IMR-90 (cell line): ENCODE results near the gene PPM1H. TPM values are rescaled to one million over a fixed set of nuclear protein-coding genes. Genes with fewer than 3 reads are reported as not detected.

ENCODE experiments used
- ATAC-seq: fragments of 200-7000 bp; cut with Tn5 transposase; 2 replicates; pipeline ENCODE4 v1.9.1; 2020; ENCODE audit warnings: low read depth, mild to moderate bottlenecking, moderate library complexity
- BruUV-seq: library from RNA; stranded (reverse); fragments of 400-500 nt; replicated peaks from 2 replicates; lab custom pipeline; 2021; lab: Mats Ljungman, UMichigan
- CTCF ChIA-PET: fragments of 300-600 bp; formaldehyde crosslinking; extraction: SDS; loops from one replicate; lab custom pipeline; 2021; ENCODE audit warnings: antibody characterized with exemption; lab: Yijun Ruan, JAX
- POLR2A ChIA-PET: fragments of 300-600 bp; sonication (Branson Sonifier 250); formaldehyde crosslinking; loops from one replicate; lab custom pipeline; 2022; ENCODE audit warnings: antibody characterized with exemption; ENCODE audit not compliant: unreplicated experiment; lab: Charles Lee
- DNase-seq: peaks from one replicate; pipeline ENCODE4 v3.0.0; 2013
- H2AFZ ChIP-seq: replicated peaks from 2 replicates; pipeline ENCODE3; 2013; ENCODE audit warnings: low read length, mild to moderate bottlenecking; ENCODE audit not compliant: poor library complexity
- H2AK5ac ChIP-seq: 2 replicates; pipeline ENCODE4 v1.6.1; 2013; ENCODE audit warnings: low read depth, low read length, inconsistent platforms
- H2AK9ac ChIP-seq: replicated peaks from 2 replicates; pipeline ENCODE3; 2013; ENCODE audit warnings: mild to moderate bottlenecking, low read depth, low read length, moderate library complexity; ENCODE audit not compliant: poor library complexity
- H2BK120ac ChIP-seq: 2 replicates; pipeline ENCODE4 v1.6.1; 2013; ENCODE audit warnings: low read depth, low read length, inconsistent platforms
- H2BK15ac ChIP-seq: 3 replicates; pipeline ENCODE4 v1.6.1; 2013; ENCODE audit warnings: low read depth, low read length, inconsistent platforms
- H2BK20ac ChIP-seq: 2 replicates; pipeline ENCODE4 v1.6.1; 2013; ENCODE audit warnings: low read depth, mild to moderate bottlenecking, inconsistent platforms, low read length, moderate library complexity
- H2BK5ac ChIP-seq: 2 replicates; pipeline ENCODE4 v1.6.1; 2013; ENCODE audit warnings: mild to moderate bottlenecking, low read depth, low read length, inconsistent platforms; ENCODE audit not compliant: poor library complexity, severe bottlenecking
- H3K14ac ChIP-seq: replicated peaks from 2 replicates; pipeline ENCODE4 v1.6.1; 2013; ENCODE audit warnings: low read depth, low read length, inconsistent platforms
- H3K18ac ChIP-seq: 2 replicates; pipeline ENCODE4 v1.6.1; 2013; ENCODE audit warnings: low read depth, low read length, control low read depth
- H3K23ac ChIP-seq: 2 replicates; pipeline ENCODE4 v1.6.1; 2013; ENCODE audit warnings: low read depth, low read length, inconsistent platforms
- H3K27ac ChIP-seq: 2 replicates; pipeline ENCODE4 v1.5.1; 2013; ENCODE audit warnings: mild to moderate bottlenecking, control low read depth, low read length; ENCODE audit not compliant: insufficient read depth
- H3K27me3 ChIP-seq: 2 replicates; pipeline ENCODE4 v1.6.1; 2013; ENCODE audit warnings: low read length; ENCODE audit not compliant: control insufficient read depth, insufficient read depth
- H3K36me3 ChIP-seq: 2 replicates; pipeline ENCODE4 v1.6.1; 2013; ENCODE audit warnings: low read length, mixed read lengths; ENCODE audit not compliant: control insufficient read depth, insufficient read depth
- H3K4ac ChIP-seq: 2 replicates; pipeline ENCODE4 v1.6.1; 2013; ENCODE audit warnings: low read depth, low read length, inconsistent platforms
- H3K4me1 ChIP-seq: 2 replicates; pipeline ENCODE4 v1.6.1; 2013; ENCODE audit warnings: low read length, mixed read lengths; ENCODE audit not compliant: control insufficient read depth, insufficient read depth
- H3K4me2 ChIP-seq: 2 replicates; pipeline ENCODE4 v1.6.1; 2013; ENCODE audit warnings: low read depth, mild to moderate bottlenecking, control low read depth, low read length, moderate library complexity
- H3K4me3 ChIP-seq: 2 replicates; pipeline ENCODE4 v1.5.1; 2013; ENCODE audit warnings: low read depth, mild to moderate bottlenecking, control low read depth, low read length, moderate library complexity; ENCODE audit not compliant: insufficient read depth
- H3K56ac ChIP-seq: 2 replicates; pipeline ENCODE4 v1.6.1; 2013; ENCODE audit warnings: low read length, inconsistent platforms; ENCODE audit not compliant: insufficient read depth; ENCODE audit errors: extremely low read depth
- H3K79me1 ChIP-seq, 2 experiments: 2 replicates each; pipeline ENCODE4 v1.6.1; 2013; ENCODE audit warnings: low read length in 2 of 2, inconsistent platforms in 1 of 2, low read depth in 1 of 2
- H3K9ac ChIP-seq: 2 replicates; pipeline ENCODE4 v1.6.1; 2013; ENCODE audit warnings: low read depth, low read length, control low read depth
- H3K9me1 ChIP-seq: 2 replicates; pipeline ENCODE4 v1.6.1; 2013; ENCODE audit warnings: low read length, inconsistent platforms; ENCODE audit not compliant: insufficient read depth
- H3K9me3 ChIP-seq: 2 replicates; pipeline ENCODE4 v1.6.1; 2013; ENCODE audit warnings: low read length; ENCODE audit not compliant: control insufficient read depth, insufficient read depth
- H4K20me1 ChIP-seq: 2 replicates; pipeline ENCODE4 v1.6.1; 2013; ENCODE audit warnings: low read length, inconsistent platforms; ENCODE audit not compliant: insufficient read depth
- H4K5ac ChIP-seq: 2 replicates; pipeline ENCODE4 v1.6.1; 2013; ENCODE audit warnings: mild to moderate bottlenecking, low read depth, low read length, control low read depth
- H4K8ac ChIP-seq, 2 experiments: 2 replicates each; pipeline ENCODE4 v1.6.1; 2013; ENCODE audit warnings: low read depth in 2 of 2, low read length in 2 of 2, control low read depth in 1 of 2, inconsistent platforms in 1 of 2
- H4K91ac ChIP-seq: 2 replicates; pipeline ENCODE4 v1.6.1; 2013; ENCODE audit warnings: low read depth, low read length, inconsistent platforms; ENCODE audit not compliant: insufficient read depth
- BHLHE40 ChIP-seq: fragments of 150-350 bp; IDR thresholded peaks from 2 replicates; pipeline ENCODE4 v1.6.1; 2016; ENCODE audit warnings: mild to moderate bottlenecking, low read depth, low read length
- CEBPB ChIP-seq: IDR thresholded peaks from 2 replicates; pipeline ENCODE4 v1.6.1; 2012; ENCODE audit warnings: low read depth, low read length, improper control_type of control experiment
- CHD1 ChIP-seq: IDR thresholded peaks from 2 replicates; pipeline ENCODE4 v1.6.1; 2012; ENCODE audit warnings: low read depth, low read length, improper control_type of control experiment
- CTCF ChIP-seq: conservative IDR thresholded peaks from 2 replicates; pipeline ENCODE4 v1.5.1; 2012; ENCODE audit warnings: mild to moderate bottlenecking, low read depth, low read length, improper control_type of control experiment
- ELK1 ChIP-seq: fragments of 150-350 bp; IDR thresholded peaks from 2 replicates; pipeline ENCODE4 v1.6.1; 2016; ENCODE audit warnings: low read depth, mild to moderate bottlenecking, low read length, moderate library complexity, borderline replicate concordance
- FOS ChIP-seq: fragments of 150-350 bp; IDR thresholded peaks from 2 replicates; pipeline ENCODE4 v1.6.1; 2016; ENCODE audit warnings: low read depth, low read length
- MAFK ChIP-seq: IDR thresholded peaks from 2 replicates; pipeline ENCODE4 v1.6.1; 2012; ENCODE audit warnings: low read depth, low read length, improper control_type of control experiment
- MAZ ChIP-seq: IDR thresholded peaks from 2 replicates; pipeline ENCODE4 v1.6.1; 2012; ENCODE audit warnings: low read depth, mild to moderate bottlenecking, low read length, improper control_type of control experiment, moderate library complexity, borderline replicate concordance
- MXI1 ChIP-seq: IDR thresholded peaks from 2 replicates; pipeline ENCODE4 v1.6.1; 2012; ENCODE audit warnings: low read depth, mild to moderate bottlenecking, low read length, moderate library complexity, borderline replicate concordance
- NFE2L2 ChIP-seq: fragments of 150-350 bp; IDR thresholded peaks from 2 replicates; pipeline ENCODE4 v1.6.1; 2016; ENCODE audit warnings: low read depth, mild to moderate bottlenecking, low read length
- POLR2A ChIP-seq: IDR thresholded peaks from 2 replicates; pipeline ENCODE4 v1.6.1; 2012; ENCODE audit warnings: mild to moderate bottlenecking, low read depth, low read length
- RAD21 ChIP-seq: IDR thresholded peaks from 2 replicates; pipeline ENCODE4 v1.6.1; 2012; ENCODE audit warnings: low read length, improper control_type of control experiment
- RCOR1 ChIP-seq: IDR thresholded peaks from 2 replicates; pipeline ENCODE4 v1.6.1; 2012; ENCODE audit warnings: mild to moderate bottlenecking, low read length, improper control_type of control experiment; ENCODE audit not compliant: insufficient replicate concordance
- RFX5 ChIP-seq: IDR thresholded peaks from 2 replicates; pipeline ENCODE4 v1.8.0; 2012; ENCODE audit warnings: low read depth, mild to moderate bottlenecking, low read length, moderate library complexity
- SMC3 ChIP-seq: fragments of 150-350 bp; IDR thresholded peaks from 2 replicates; pipeline ENCODE4 v1.6.1; 2016; ENCODE audit warnings: low read depth, mild to moderate bottlenecking, antibody characterized with exemption, low read length, moderate library complexity
- USF2 ChIP-seq: fragments of 150-350 bp; IDR thresholded peaks from 2 replicates; pipeline ENCODE4 v1.6.1; 2017; ENCODE audit warnings: mild to moderate bottlenecking, antibody characterized with exemption, low read length, low read depth
- WGBS, 2 experiments: methylation state at CpG; one replicate each; pipeline versions ENCODE4 v1.1.5 to v1.1.7; 2013; ENCODE audit warnings: missing lambda C conversion rate in 2 of 2; ENCODE audit not compliant: insufficient read length in 1 of 2; ENCODE audit errors: extremely low coverage in 2 of 2; 5-methylcytosine and 5-hydroxymethylcytosine counted together
- dilution Hi-C: fragments of 300-500 bp; cut with HindIII; formaldehyde crosslinking; loops from one replicate; pipeline ENCODE4 v1.14.3; 2018; ENCODE audit warnings: low sequenced_read_pairs; ENCODE audit not compliant: unreplicated experiment
- in situ Hi-C: fragments of 300-500 bp; cut with MboI; formaldehyde crosslinking; loops from 3 replicates; pipeline ENCODE4 v1.14.3; 2019; ENCODE audit warnings: low sequenced_read_pairs, inconsistent platforms, mixed read lengths
- intact Hi-C: fragments of 100-400 bp; cut with micrococcal nuclease; formaldehyde crosslinking; loops from 2 replicates; pipeline ENCODE4 v1.10.0; 2022
- polyA plus RNA-seq, 3 experiments: library from polyadenylated mRNA; depleted of rRNA; stranded (reverse); fragments of >200 nt; gene quantifications; 2 replicates each; pipeline ENCODE4 v1.2.3, GENCODE V29; 2012; ENCODE audit warnings: low replicate concordance in 1 of 3
- total RNA-seq: library from RNA; depleted of rRNA; stranded (reverse); fragments of >200 nt; gene quantifications from 2 replicates; pipeline ENCODE4 v1.2.3, GENCODE V29; 2012

The PPM1H gene
- total and polyA plus RNA-seq, 2 of the 4 experiments (the other 2 are of a cell fraction): 0.14 to 0.18 TPM

- intact Hi-C loops (no loop called here), in situ Hi-C loops (no loop called here), dilution Hi-C loops (no loop called here)
- no peak overlapping the region for H3K14ac ChIP-seq
- ATAC-seq: no peak
- H3K27me3 ChIP-seq: no peaks in the 10 kb centered on the region
- H3K9me3 ChIP-seq: no peaks in the 10 kb centered on the region
- TF ChIP-seq MXI1 (no peak), ELK1 (no peak), FOS (no peak), CTCF (no peak), BHLHE40 (no peak), CEBPB (no peak), SMC3 (no peak), RFX5 (no peak), MAZ (no peak), RAD21 (no peak), USF2 (no peak), POLR2A (no peak), CHD1 (no peak), RCOR1 (no peak), MAFK (no peak), NFE2L2 (no peak)
- H3K4me3 ChIP-seq: no peak overlapping the region
- no peaks in the 10 kb centered on the region for H4K20me1 ChIP-seq
- BruUV-seq: no TSS peak
- H3K36me3 ChIP-seq: peaks cover 2% of the 10 kb centered on the region; the same call in 1 of the 2 replicates
- no peak overlapping the region for H2AK9ac ChIP-seq
- peaks cover 4 to 25% of the 10 kb centered on the region in 2 experiments; a peak in 2 of 4 replicates for H3K79me1 ChIP-seq
- H4K8ac ChIP-seq: no peak overlapping the region
- H2BK120ac ChIP-seq: no peak overlapping the region
- no peak overlapping the region for H2AK5ac ChIP-seq
- H2AFZ ChIP-seq: no peak overlapping the region
- no peak for DNase-seq
- H3K27ac ChIP-seq: no peak overlapping the region
- H3K4me2 ChIP-seq: no peak overlapping the region
- no peak overlapping the region for H3K4ac ChIP-seq
- H2BK20ac ChIP-seq: no peak overlapping the region
- ChIA-PET POLR2A (no interaction called here), CTCF (no interaction called here)
- H3K18ac ChIP-seq: no peak overlapping the region
- H3K4me1 ChIP-seq: no peaks in the 10 kb centered on the region
- no peak overlapping the region for H4K5ac ChIP-seq
- no peak overlapping the region for H3K56ac ChIP-seq
- H3K9me1 ChIP-seq: 0 out of 2 replicates have a peak, but pooled peaks cover 3% of the 10 kb centered on the region
- no peak overlapping the region for H3K23ac ChIP-seq
- H2BK5ac ChIP-seq: no peak overlapping the region
- no peak overlapping the region for H3K9ac ChIP-seq
- H2BK15ac ChIP-seq: no peak overlapping the region
- no peak overlapping the region for H4K91ac ChIP-seq
- WGBS, 2 experiments: no CpG with 5 or more reads among the region's 1 CpG
These were observed 321.9 kb downstream of the PPM1H start for GRCh38 chr12:62613081-62613480.
